Peyer's patch (tissue), 4 donors: ENCODE results near the gene FGF2. TPM values are rescaled to one million over a fixed set of nuclear protein-coding genes. Genes with fewer than 3 reads are reported as not detected.

Source experiments
- DNase-seq, 3 donors: peaks; one replicate each; pipeline ENCODE4 v3.0.0-alpha.2; 2017 to 2019
- H3K27ac ChIP-seq, 4 donors: fragments of 200-600 bp; sonication (generic); one replicate each; pipeline ENCODE4 v1.5.1; 2016 to 2019
- H3K27me3 ChIP-seq, 2 donors: fragments of 200-600 bp; sonication (generic); one replicate each; pipeline ENCODE4 v1.5.1; 2019
- H3K36me3 ChIP-seq, 3 donors: fragments of 200-600 bp; sonication (generic); one replicate each; pipeline ENCODE4 v1.5.1; 2016 to 2019
- H3K4me1 ChIP-seq, 4 donors: fragments of 200-600 bp; sonication (generic); one replicate each; pipeline ENCODE4 v1.5.1; 2016 to 2019
- H3K4me3 ChIP-seq, 4 donors: fragments of 200-600 bp; sonication (generic); 1 replicate in 3 of 4; 2 replicates in 1 of 4; pipeline ENCODE4 v1.5.1; 2016 to 2019; ENCODE audit warnings: mild to moderate bottlenecking in 1 of 4
- H3K9me3 ChIP-seq, 4 donors: fragments of 200-600 bp; sonication (generic); one replicate each; pipeline ENCODE4 v1.5.1; 2016 to 2019; ENCODE audit warnings: mild to moderate bottlenecking in 1 of 4
- CTCF ChIP-seq, 6 experiments: fragments of 450-650 bp in 4 of 6; fragments of 200-600 bp in 2 of 6; sonication (generic) in 1 of 6; IDR thresholded peaks; one replicate each; pipeline ENCODE4 v1.5.1; 2017 to 2019; ENCODE audit warnings: antibody characterized with exemption in 6 of 6, mild to moderate bottlenecking in 3 of 6, moderate library complexity in 1 of 6
- POLR2A ChIP-seq, 2 donors: fragments of 450-650 bp; IDR thresholded peaks; one replicate each; pipeline ENCODE4 v1.5.1; 2017; ENCODE audit warnings: antibody characterized with exemption in 2 of 2, mild to moderate bottlenecking in 2 of 2, moderate library complexity in 2 of 2
- total RNA-seq, 4 donors: library from RNA; depleted of rRNA; stranded (reverse); fragments of >200 nt; gene quantifications; one replicate each; pipeline ENCODE4 v1.1.0, GENCODE V29; 2016

The FGF2 gene
- total RNA-seq, 4 donors from 2014 or later = 1.0 to 5.8 (median 2.1) TPM

- H3K36me3 ChIP-seq = no peaks in the 10 kb centered on the region
- H3K4me1 ChIP-seq = no peaks in the 10 kb centered on the region
- no peak overlapping the region for H3K27ac ChIP-seq
- TF ChIP-seq CTCF (IDR thresholded peaks at IDR 0.05) = no peak
- TF ChIP-seq POLR2A (IDR thresholded peaks at IDR 0.05) = no peak
- DNase-seq = no peak
- H3K4me3 ChIP-seq = no peak overlapping the region
- no peaks in the 10 kb centered on the region for H3K27me3 ChIP-seq
- peaks cover 0 to 8% (median 2%) of the 10 kb centered on the region in 4 donors for H3K9me3 ChIP-seq
These were observed 49.8 kb downstream of the FGF2 start for GRCh38 chr4:122876456-122876855.

GRCh38 chr4:122879001-122879400 is 52.4 kb downstream of the FGF2 start:
- DNase-seq = no peak
- H3K4me1 ChIP-seq = no peaks in the 10 kb centered on the region
- no peak for TF ChIP-seq CTCF (IDR thresholded peaks at IDR 0.05)
- TF ChIP-seq POLR2A (IDR thresholded peaks at IDR 0.05) = no peak
- no peak overlapping the region for H3K27ac ChIP-seq
- H3K36me3 ChIP-seq = no peaks in the 10 kb centered on the region
- H3K9me3 ChIP-seq = peaks cover 0 to 8% (median 2%) of the 10 kb centered on the region in 4 donors
- H3K27me3 ChIP-seq = no peaks in the 10 kb centered on the region
- no peak overlapping the region for H3K4me3 ChIP-seq

- TF ChIP-seq POLR2A (IDR thresholded peaks at IDR 0.05) (no peak), CTCF (IDR thresholded peaks at IDR 0.05) (no peak)
- no peaks in the 10 kb centered on the region for H3K4me1 ChIP-seq
- no peak for DNase-seq
- no peaks in the 10 kb centered on the region for H3K36me3 ChIP-seq
- no peak overlapping the region for H3K4me3 ChIP-seq
- H3K27me3 ChIP-seq = no peaks in the 10 kb centered on the region
- peaks cover 0 to 8% (median 2%) of the 10 kb centered on the region in 4 donors for H3K9me3 ChIP-seq
- H3K27ac ChIP-seq = no peak overlapping the region
These were observed 56.5 kb downstream of the FGF2 start for GRCh38 chr4:122882857-122883735.

GRCh38 chr4:122884499-122884898 is 57.9 kb downstream of the FGF2 start:
- H3K27ac ChIP-seq = no peak overlapping the region

GRCh38 chr4:122889726-122890125 is 63.1 kb downstream of the FGF2 start:
- DNase-seq = no peak
- TF ChIP-seq POLR2A (IDR thresholded peaks at IDR 0.05) (no peak), CTCF (IDR thresholded peaks at IDR 0.05) (no peak)
- H3K9me3 ChIP-seq = no peaks in the 10 kb centered on the region
- H3K36me3 ChIP-seq = peaks cover 0 to 6% (median 0%) of the 10 kb centered on the region in 3 donors
- H3K27ac ChIP-seq = no peak overlapping the region
- no peak overlapping the region for H3K4me3 ChIP-seq
- no peaks in the 10 kb centered on the region for H3K27me3 ChIP-seq
- H3K4me1 ChIP-seq = no peaks in the 10 kb centered on the region

More at GRCh38 chr4:122884499-122884898, 57.9 kb downstream of the FGF2 start:
- TF ChIP-seq POLR2A (IDR thresholded peaks at IDR 0.05) (no peak), CTCF (IDR thresholded peaks at IDR 0.05) (no peak)
- DNase-seq = no peak
- Histone ChIP-seq H3K27me3 (no peaks in the 10 kb centered on the region), H3K9me3 (peaks cover 0 to 8% (median 2%) of the 10 kb centered on the region in 4 donors), H3K36me3 (no peaks in the 10 kb centered on the region), H3K4me3 (no peak overlapping the region), H3K4me1 (no peaks in the 10 kb centered on the region)
